Measurements from ENCODE around the gene C2orf49.

GRCh38 chr2:105358593-105358992 lies 21.3 kb downstream of the C2orf49 start:
- TF ChIP-seq CTCF (IDR thresholded peaks at IDR 0.05) (no peak), POLR2A (IDR thresholded peaks at IDR 0.05) (no peak), EP300 (IDR thresholded peaks at IDR 0.05) (no peak)
